H9 (cell line): Measurements from ENCODE around the gene R3HCC1L. TPM values are rescaled to one million over a fixed set of nuclear protein-coding genes. Genes with fewer than 3 reads are reported as not detected.

ENCODE experiments used
- DNase-seq: peaks from one replicate; pipeline ENCODE4 v3.0.0-alpha.2; 2017
- H2AFZ ChIP-seq: one replicate; pipeline ENCODE4 v1.6.1; 2013; ENCODE audit warnings: mild to moderate bottlenecking, low read length, control low read depth, moderate library complexity
- H2AK5ac ChIP-seq: 2 replicates; pipeline ENCODE4 v1.6.1; 2013; ENCODE audit warnings: low read length, control low read depth, mixed read lengths; ENCODE audit not compliant: insufficient read length
- H2BK120ac ChIP-seq: one replicate; pipeline ENCODE4 v1.6.1; 2013; ENCODE audit warnings: low read depth, mild to moderate bottlenecking, low read length, control low read depth, inconsistent platforms; ENCODE audit not compliant: poor library complexity, severe bottlenecking
- H2BK12ac ChIP-seq: 2 replicates; pipeline ENCODE4 v1.6.1; 2013; ENCODE audit warnings: low read length, control low read depth, mixed read lengths, low read depth; ENCODE audit not compliant: insufficient read length
- H2BK15ac ChIP-seq: 2 replicates; pipeline ENCODE4 v1.6.1; 2013; ENCODE audit warnings: low read depth, low read length, control low read depth
- H2BK20ac ChIP-seq: one replicate; pipeline ENCODE4 v1.6.1; 2013; ENCODE audit warnings: low read depth, mild to moderate bottlenecking, low read length, control low read depth, inconsistent platforms; ENCODE audit not compliant: poor library complexity, severe bottlenecking
- H2BK5ac ChIP-seq: 2 replicates; pipeline ENCODE4 v1.6.1; 2013; ENCODE audit warnings: low read length, control low read depth, mixed read lengths; ENCODE audit not compliant: insufficient read length
- H3K14ac ChIP-seq: 2 replicates; pipeline ENCODE4 v1.6.1; 2013; ENCODE audit warnings: low read length, control low read depth; ENCODE audit not compliant: insufficient read depth
- H3K18ac ChIP-seq: 2 replicates; pipeline ENCODE4 v1.6.1; 2013; ENCODE audit warnings: low read depth, mild to moderate bottlenecking, mixed read lengths, low read length, control low read depth; ENCODE audit not compliant: insufficient read length
- H3K23ac ChIP-seq: 2 replicates; pipeline ENCODE4 v1.6.1; 2013; ENCODE audit warnings: low read length, control low read depth, mixed read lengths, low read depth; ENCODE audit not compliant: insufficient read length
- H3K23me2 ChIP-seq: 2 replicates; pipeline ENCODE4 v1.6.1; 2013; ENCODE audit warnings: low read depth, mild to moderate bottlenecking, mixed read lengths, low read length, control low read depth; ENCODE audit not compliant: insufficient read length, poor library complexity, severe bottlenecking
- H3K27ac ChIP-seq: 2 replicates; pipeline ENCODE4 v1.5.1; 2013; ENCODE audit warnings: low read length, control low read depth, mixed read lengths, low read depth; ENCODE audit not compliant: insufficient read length
- H3K27me3 ChIP-seq: 2 replicates; pipeline ENCODE4 v1.6.1; 2013; ENCODE audit warnings: low read length, control low read depth, inconsistent platforms; ENCODE audit not compliant: insufficient read depth
- H3K4ac ChIP-seq: 2 replicates; pipeline ENCODE4 v1.6.1; 2013; ENCODE audit warnings: low read depth, mild to moderate bottlenecking, control low read depth, inconsistent platforms, low read length, moderate library complexity
- H3K4me1 ChIP-seq: 2 replicates; pipeline ENCODE4 v1.6.1; 2013; ENCODE audit warnings: low read length, control low read depth, inconsistent platforms; ENCODE audit not compliant: insufficient read depth
- H3K4me2 ChIP-seq: 2 replicates; pipeline ENCODE4 v1.6.1; 2013; ENCODE audit warnings: low read length, control low read depth, mixed read lengths; ENCODE audit not compliant: insufficient read length, insufficient read depth
- H3K56ac ChIP-seq: 2 replicates; pipeline ENCODE4 v1.6.1; 2013; ENCODE audit warnings: low read depth, mild to moderate bottlenecking, mixed read lengths, low read length, control low read depth; ENCODE audit not compliant: insufficient read length
- H3K79me1 ChIP-seq: 2 replicates; pipeline ENCODE4 v1.6.1; 2013; ENCODE audit warnings: low read depth, mild to moderate bottlenecking, moderate library complexity, low read length, control low read depth, inconsistent platforms; ENCODE audit not compliant: insufficient read depth, poor library complexity, severe bottlenecking
- H3K79me2 ChIP-seq: 2 replicates; pipeline ENCODE4 v1.6.1; 2013; ENCODE audit warnings: low read length, control low read depth, inconsistent platforms; ENCODE audit not compliant: insufficient read depth
- H3K9ac ChIP-seq: 2 replicates; pipeline ENCODE4 v1.6.1; 2013; ENCODE audit warnings: low read length, control low read depth, mixed read lengths; ENCODE audit not compliant: insufficient read length; ENCODE audit errors: extremely low read depth
- H3K9me3 ChIP-seq: one replicate; pipeline ENCODE4 v1.6.1; 2013; ENCODE audit warnings: low read depth, low read length, inconsistent platforms; ENCODE audit not compliant: control insufficient read depth
- H3T11ph ChIP-seq: one replicate; pipeline ENCODE4 v1.6.1; 2013; ENCODE audit warnings: mild to moderate bottlenecking, low read length, control low read depth, inconsistent platforms
- H4K20me1 ChIP-seq: one replicate; pipeline ENCODE4 v1.6.1; 2013; ENCODE audit not compliant: control insufficient read depth, insufficient read length, insufficient read depth
- H4K5ac ChIP-seq: 2 replicates; pipeline ENCODE4 v1.6.1; 2013; ENCODE audit warnings: low read depth, mild to moderate bottlenecking, mixed read lengths, low read length, control low read depth; ENCODE audit not compliant: insufficient read length
- H4K8ac ChIP-seq: replicated peaks from 2 replicates; pipeline ENCODE4 v1.6.1; 2013; ENCODE audit warnings: low read length, control low read depth, mixed read lengths, low read depth; ENCODE audit not compliant: insufficient read length
- H4K91ac ChIP-seq: 2 replicates; pipeline ENCODE4 v1.6.1; 2013; ENCODE audit warnings: low read depth, mild to moderate bottlenecking, moderate library complexity, mixed read lengths, low read length, control low read depth; ENCODE audit not compliant: insufficient read length
- H3K27ac Mint-ChIP-seq, 3 experiments: 2 replicates in 2 of 3; 3 replicates in 1 of 3; pipeline ENCODE4 v1.8.0; 2020 to 2021; ENCODE audit warnings: mixed read lengths in 3 of 3, mild to moderate bottlenecking in 1 of 3, moderate library complexity in 1 of 3
- H3K27me3 Mint-ChIP-seq: 2 replicates; pipeline ENCODE4 v1.8.0; 2021; ENCODE audit warnings: low read depth, mild to moderate bottlenecking, moderate library complexity, mixed read lengths
- H3K36me3 Mint-ChIP-seq, 3 experiments: 2 replicates in 2 of 3; 3 replicates in 1 of 3; pipeline ENCODE4 v1.8.0; 2020 to 2021; ENCODE audit warnings: low read depth in 3 of 3, mixed read lengths in 3 of 3; ENCODE audit not compliant: insufficient read depth in 1 of 3
- H3K4me1 Mint-ChIP-seq, 2 experiments: 2 replicates each; pipeline ENCODE4 v1.8.0; 2020; ENCODE audit warnings: mixed read lengths in 2 of 2
- H3K4me3 Mint-ChIP-seq, 2 experiments: 2 replicates in 1 of 2; 3 replicates in 1 of 2; pipeline ENCODE4 v1.8.0; 2020 to 2021; ENCODE audit warnings: mild to moderate bottlenecking in 2 of 2, mixed read lengths in 2 of 2, moderate library complexity in 1 of 2
- H3K9me3 Mint-ChIP-seq, 2 experiments: 2 replicates in 1 of 2; 3 replicates in 1 of 2; pipeline ENCODE4 v1.8.0; 2020; ENCODE audit warnings: mild to moderate bottlenecking in 2 of 2, mixed read lengths in 2 of 2, moderate library complexity in 1 of 2
- WGBS: extraction: QIAGEN DNeasy Blood & Tissue Kit; methylation state at CpG from one replicate; pipeline ENCODE4 v1.1.7; 2013; ENCODE audit warnings: missing lambda C conversion rate, low lambda C conversion rate, mixed read lengths; ENCODE audit not compliant: insufficient read length; ENCODE audit errors: extremely low coverage; 5-methylcytosine and 5-hydroxymethylcytosine counted together
- total RNA-seq: library from RNA; stranded (reverse); gene quantifications from 2 replicates; pipeline ENCODE4 v1.2.1, GENCODE V29; 2021
- TF ChIP-seq, protein P1 (sequence below): fragments of 200-600 bp; sonication (generic); conservative IDR thresholded peaks from 3 replicates; pipeline ENCODE4 v1.8.0; 2021; ENCODE audit warnings: antibody characterized with exemption, mild to moderate bottlenecking

Gene R3HCC1L
- total RNA-seq, 1 experiment from 2014 or later: 18.5 TPM

DNA sequence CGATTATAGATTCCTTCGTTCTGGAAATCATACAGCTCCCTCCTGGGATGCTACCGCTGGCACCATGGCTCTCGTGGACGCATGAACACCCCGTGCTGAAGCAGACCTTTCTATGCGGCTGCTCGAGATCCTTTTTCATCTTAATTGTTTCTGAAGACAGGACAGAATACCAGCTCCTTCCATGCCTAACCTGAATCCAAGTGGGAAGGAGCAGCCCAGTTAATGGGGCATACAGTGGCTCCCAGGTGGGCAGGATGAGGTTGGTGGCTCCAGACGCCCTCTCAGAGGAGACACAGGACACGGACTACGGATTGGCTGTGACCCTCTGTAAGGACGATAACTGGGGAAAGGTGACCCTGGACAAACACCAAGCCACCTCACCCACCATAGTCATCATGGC lies 152.0 kb downstream of the R3HCC1L start:
- no peaks in the 10 kb centered on the region for H4K20me1 ChIP-seq
- no peaks in the 10 kb centered on the region for H3K23me2 ChIP-seq
- no peak overlapping the region for H3K4me2 ChIP-seq
- H2BK15ac ChIP-seq: no peak overlapping the region
- no peaks in the 10 kb centered on the region for H3K27me3 ChIP-seq
- H3K79me1 ChIP-seq: no peaks in the 10 kb centered on the region
- no peak overlapping the region for H4K5ac ChIP-seq
- H3K9ac ChIP-seq: no peak overlapping the region
- H3K4me3 Mint-ChIP-seq: no peak overlapping the region
- no peak for DNase-seq
- H3K23ac ChIP-seq: no peak overlapping the region
- H2BK20ac ChIP-seq: no peak overlapping the region
- no peak overlapping the region for H3K27ac ChIP-seq
- no peaks in the 10 kb centered on the region for H3K36me3 Mint-ChIP-seq
- no peak overlapping the region for H3T11ph ChIP-seq
- no peaks in the 10 kb centered on the region; a peak in 1 of 5 replicates for H3K9me3 Mint-ChIP-seq
- peaks cover 3 to 6% of the 10 kb centered on the region in 2 experiments; a peak in 3 of 4 replicates for H3K4me1 Mint-ChIP-seq
- no peak overlapping the region for H2AK5ac ChIP-seq
- peak overlapping the region in 1 of 3 experiments; percentile 40; a peak in 1 of 7 replicates for H3K27ac Mint-ChIP-seq
- no CpG with 5 or more reads among the region's 12 CpGs for WGBS
- H3K14ac ChIP-seq: no peak overlapping the region
- H2AFZ ChIP-seq: no peak overlapping the region
- no peaks in the 10 kb centered on the region for H3K79me2 ChIP-seq
- H4K91ac ChIP-seq: no peak overlapping the region
- no peak overlapping the region for H4K8ac ChIP-seq
- H3K4ac ChIP-seq: no peak overlapping the region
- no peaks in the 10 kb centered on the region for H3K9me3 ChIP-seq
- H3K56ac ChIP-seq: no peak overlapping the region
- no peaks in the 10 kb centered on the region for H3K4me1 ChIP-seq
- H2BK12ac ChIP-seq: no peak overlapping the region
- H3K27me3 Mint-ChIP-seq: peaks cover 7% of the 10 kb centered on the region
- H2BK5ac ChIP-seq: no peak overlapping the region
- TF ChIP-seq, protein P1, sequence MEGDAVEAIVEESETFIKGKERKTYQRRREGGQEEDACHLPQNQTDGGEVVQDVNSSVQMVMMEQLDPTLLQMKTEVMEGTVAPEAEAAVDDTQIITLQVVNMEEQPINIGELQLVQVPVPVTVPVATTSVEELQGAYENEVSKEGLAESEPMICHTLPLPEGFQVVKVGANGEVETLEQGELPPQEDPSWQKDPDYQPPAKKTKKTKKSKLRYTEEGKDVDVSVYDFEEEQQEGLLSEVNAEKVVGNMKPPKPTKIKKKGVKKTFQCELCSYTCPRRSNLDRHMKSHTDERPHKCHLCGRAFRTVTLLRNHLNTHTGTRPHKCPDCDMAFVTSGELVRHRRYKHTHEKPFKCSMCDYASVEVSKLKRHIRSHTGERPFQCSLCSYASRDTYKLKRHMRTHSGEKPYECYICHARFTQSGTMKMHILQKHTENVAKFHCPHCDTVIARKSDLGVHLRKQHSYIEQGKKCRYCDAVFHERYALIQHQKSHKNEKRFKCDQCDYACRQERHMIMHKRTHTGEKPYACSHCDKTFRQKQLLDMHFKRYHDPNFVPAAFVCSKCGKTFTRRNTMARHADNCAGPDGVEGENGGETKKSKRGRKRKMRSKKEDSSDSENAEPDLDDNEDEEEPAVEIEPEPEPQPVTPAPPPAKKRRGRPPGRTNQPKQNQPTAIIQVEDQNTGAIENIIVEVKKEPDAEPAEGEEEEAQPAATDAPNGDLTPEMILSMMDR: no peak
- no peak overlapping the region for H3K18ac ChIP-seq
- H2BK120ac ChIP-seq: no peak overlapping the region
